Esophagus squamous epithelium (tissue), 5 donors: ENCODE data around the gene MCRS1. TPM values are rescaled to one million over a fixed set of nuclear protein-coding genes. Genes with fewer than 3 reads are reported as not detected.
"Not testable (repeated sequence)": the region's sequence is repeated elsewhere in the genome, so short reads cannot be mapped to it uniquely, and the experiment has no call there.

Experiments
- DNase-seq: peaks from one replicate; lab custom pipeline; 2025; lab: John Stamatoyannopoulos, UW
- H3K27ac ChIP-seq, 4 donors: fragments of 200-600 bp; sonication (generic); one replicate each; pipeline ENCODE4 v1.5.1; 2016 to 2019; ENCODE audit warnings: mild to moderate bottlenecking in 1 of 4
- H3K27me3 ChIP-seq, 4 donors: fragments of 200-600 bp; sonication (generic); 1 replicate in 3 of 4; 2 replicates in 1 of 4; pipeline versions ENCODE4 v1.5.1 to v1.6.0; 2017 to 2021; ENCODE audit warnings: antibody characterized with exemption in 1 of 4
- H3K36me3 ChIP-seq, 3 donors: fragments of 200-600 bp; sonication (generic); one replicate each; pipeline ENCODE4 v1.5.1; 2016 to 2019
- H3K4me1 ChIP-seq, 3 donors: fragments of 200-600 bp; sonication (generic); one replicate each; pipeline ENCODE4 v1.5.1; 2017 to 2019
- H3K4me3 ChIP-seq, 4 donors: fragments of 200-600 bp; sonication (generic); 1 replicate in 3 of 4; 2 replicates in 1 of 4; pipeline ENCODE4 v1.5.1; 2016 to 2019; ENCODE audit warnings: mild to moderate bottlenecking in 2 of 4, moderate library complexity in 1 of 4
- H3K9me3 ChIP-seq, 3 donors: fragments of 200-600 bp; sonication (generic); one replicate each; pipeline ENCODE4 v1.5.1; 2016 to 2019
- POLR2A ChIP-seq, 4 donors: fragments of 450-650 bp; IDR thresholded peaks; one replicate each; pipeline ENCODE4 v1.6.1; 2017; ENCODE audit warnings: antibody characterized with exemption in 4 of 4, mild to moderate bottlenecking in 4 of 4, moderate library complexity in 3 of 4
- WGBS, 2 donors: methylation state at CpG; one replicate each; pipeline ENCODE4 v1.1.5; 2018; 5-methylcytosine and 5-hydroxymethylcytosine counted together
- intact Hi-C: fragments of 100-400 bp; cut with DNase I; formaldehyde crosslinking; loops from one replicate; pipeline ENCODE4 v1.15.0; 2022
- small RNA-seq, 4 donors: library from RNA; depleted of rRNA; stranded (forward); fragments of <200 nt; gene quantifications; one replicate each; pipeline ENCODE3, GENCODE V24; 2016
- total RNA-seq, 4 donors: library from RNA; depleted of rRNA; stranded (reverse); fragments of >200 nt; gene quantifications; one replicate each; pipeline ENCODE4 v1.1.0, GENCODE V29; 2016
- TF ChIP-seq, protein P1 (sequence below), 6 experiments: fragments of 450-650 bp in 4 of 6; fragments of 200-600 bp in 2 of 6; sonication (generic) in 2 of 6; IDR thresholded peaks; one replicate each; pipeline ENCODE4 v1.5.1; 2016 to 2019; ENCODE audit warnings: antibody characterized with exemption in 6 of 6, mild to moderate bottlenecking in 4 of 6, moderate library complexity in 4 of 6
- donor health status: DM: yes; HTN: yes; CAD: no.

Gene MCRS1
- total RNA-seq, 4 donors from 2014 or later, result 38.8 to 54.2 (median 45.0) TPM

DNA sequence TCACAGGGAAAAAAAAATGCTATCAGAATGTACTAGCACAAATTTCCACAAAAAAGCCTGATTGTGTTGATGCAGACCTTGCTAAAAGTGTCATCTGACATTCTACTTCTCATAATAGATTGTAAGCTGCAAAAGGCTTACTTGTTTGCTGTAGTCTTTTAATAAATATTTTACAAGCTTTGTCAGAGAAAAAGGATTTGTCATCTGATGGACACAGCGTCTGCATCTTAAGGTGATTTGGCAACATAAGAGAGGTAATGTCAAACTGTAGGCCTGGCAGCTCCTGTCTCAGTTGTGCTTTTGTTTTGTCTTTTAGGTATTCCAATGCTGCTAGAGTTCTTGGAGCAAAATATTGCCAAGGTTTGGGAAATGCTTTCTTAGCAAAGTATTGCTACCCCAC lies 55.4 kb downstream of the MCRS1 start:
- no peaks in the 10 kb centered on the region for H3K9me3 ChIP-seq
- TF ChIP-seq, protein P1, sequence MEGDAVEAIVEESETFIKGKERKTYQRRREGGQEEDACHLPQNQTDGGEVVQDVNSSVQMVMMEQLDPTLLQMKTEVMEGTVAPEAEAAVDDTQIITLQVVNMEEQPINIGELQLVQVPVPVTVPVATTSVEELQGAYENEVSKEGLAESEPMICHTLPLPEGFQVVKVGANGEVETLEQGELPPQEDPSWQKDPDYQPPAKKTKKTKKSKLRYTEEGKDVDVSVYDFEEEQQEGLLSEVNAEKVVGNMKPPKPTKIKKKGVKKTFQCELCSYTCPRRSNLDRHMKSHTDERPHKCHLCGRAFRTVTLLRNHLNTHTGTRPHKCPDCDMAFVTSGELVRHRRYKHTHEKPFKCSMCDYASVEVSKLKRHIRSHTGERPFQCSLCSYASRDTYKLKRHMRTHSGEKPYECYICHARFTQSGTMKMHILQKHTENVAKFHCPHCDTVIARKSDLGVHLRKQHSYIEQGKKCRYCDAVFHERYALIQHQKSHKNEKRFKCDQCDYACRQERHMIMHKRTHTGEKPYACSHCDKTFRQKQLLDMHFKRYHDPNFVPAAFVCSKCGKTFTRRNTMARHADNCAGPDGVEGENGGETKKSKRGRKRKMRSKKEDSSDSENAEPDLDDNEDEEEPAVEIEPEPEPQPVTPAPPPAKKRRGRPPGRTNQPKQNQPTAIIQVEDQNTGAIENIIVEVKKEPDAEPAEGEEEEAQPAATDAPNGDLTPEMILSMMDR (IDR thresholded peaks at IDR 0.05), result no peak
- TF ChIP-seq POLR2A (IDR thresholded peaks at IDR 0.05), result no peak
- no peak overlapping the region for H3K4me3 ChIP-seq
- WGBS, 2 donors, result 71 to 75% methylated on average over 1 of the region's 1 CpG
- no peaks in the 10 kb centered on the region for H3K4me1 ChIP-seq
- H3K27ac ChIP-seq, result no peak overlapping the region
- intact Hi-C loops, result loop anchor here (5.0 kb wide), 1 partner anchor 155 kb away; no protein-coding TSS in a partner anchor
- no peak for DNase-seq
- no peaks in the 10 kb centered on the region for H3K27me3 ChIP-seq
- H3K36me3 ChIP-seq, result no peaks in the 10 kb centered on the region

DNA sequence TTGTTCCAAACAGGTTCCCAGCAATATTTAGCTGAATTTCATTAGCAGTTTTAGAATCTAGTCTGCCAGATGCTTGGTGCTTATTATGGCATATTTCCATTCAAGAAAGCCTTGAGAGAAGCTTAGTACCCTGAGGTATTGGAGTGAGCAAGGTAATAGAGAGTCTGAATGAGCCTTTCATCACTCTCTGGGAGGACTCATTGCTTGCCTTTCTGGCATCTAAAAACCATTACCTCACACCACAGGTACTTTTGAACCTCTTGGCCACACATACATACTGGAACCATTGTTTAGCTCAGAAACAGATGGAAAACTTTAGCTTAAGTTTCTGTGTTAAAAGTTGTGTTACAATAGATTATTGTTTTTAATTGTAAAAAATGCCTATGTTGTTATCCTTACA lies 56.5 kb downstream of the MCRS1 start:
- H3K27me3 ChIP-seq, result no peaks in the 10 kb centered on the region
- H3K4me3 ChIP-seq, result no peak overlapping the region
- no peak for DNase-seq
- H3K36me3 ChIP-seq, result no peaks in the 10 kb centered on the region
- intact Hi-C loops, result loop anchor here (5.0 kb wide), 1 partner anchor 154 kb away; no protein-coding TSS in a partner anchor
- no peak overlapping the region for H3K27ac ChIP-seq
- H3K4me1 ChIP-seq, result no peaks in the 10 kb centered on the region
- TF ChIP-seq, protein P1 (IDR thresholded peaks at IDR 0.05), result no peak
- TF ChIP-seq POLR2A (IDR thresholded peaks at IDR 0.05), result no peak
- no peaks in the 10 kb centered on the region for H3K9me3 ChIP-seq

DNA sequence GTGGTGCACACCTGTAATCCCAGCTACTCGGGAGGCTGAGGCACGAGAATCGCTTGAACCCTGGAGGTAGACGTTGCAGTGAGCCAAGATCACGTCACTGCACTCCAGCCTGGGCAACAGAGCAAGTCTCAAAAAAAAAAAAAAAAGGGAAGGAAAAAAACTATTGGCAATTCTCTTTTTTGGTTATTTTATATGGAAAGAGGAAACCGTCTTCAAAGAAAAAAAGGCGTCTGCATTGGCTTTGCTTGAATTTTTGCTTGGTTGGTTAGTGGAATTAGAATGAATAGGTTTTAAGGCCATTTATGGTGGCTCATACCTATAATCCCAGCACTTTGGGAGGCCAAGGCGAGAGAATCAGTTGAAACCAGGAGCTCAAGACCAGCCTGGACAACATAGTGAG lies 58.3 kb downstream of the MCRS1 start:
- intact Hi-C loops, result loop anchor here (5.0 kb wide), 2 partner anchors 142 to 152 kb away; partner anchors contain the start of gene SPATS2
- H3K27me3 ChIP-seq, H3K36me3 ChIP-seq, DNase-seq, H3K4me3 ChIP-seq, H3K9me3 ChIP-seq, H3K27ac ChIP-seq, H3K4me1 ChIP-seq: not testable (repeated sequence)
- 92% methylated on average over 8 of the region's 8 CpGs for WGBS, 2 donors

Small RNAs within 50 kb of the gene (small RNA-seq; reads per million reads assigned to genes)
- 0 reads per million in 4 donors for gene POLR2KP1
- gene RNU6-834P, result 0 reads per million in 4 donors

Other genes with a start within 250 kb of the MCRS1 start
- gene TROAP, start 244.9 kb downstream of the MCRS1 start, total RNA-seq, result 10 to 100 TPM in 2 of 4 donors, 1 to 10 TPM in 2; 4.6 to 17.5 (median 8.8) TPM
- gene C1QL4, start 231.0 kb downstream of the MCRS1 start, total RNA-seq, result not detected
- gene DNAJC22, start 221.3 kb downstream of the MCRS1 start, total RNA-seq, result under 1 TPM in 2 of 4 donors, not detected in 2; 0.18 to 0.53 TPM
- gene SPATS2, start 200.7 kb downstream of the MCRS1 start, total RNA-seq, result 1 to 10 TPM; 4.8 to 9.8 (median 8.5) TPM
- under 1 TPM in 1 of 4 donors, not detected in 3; 0.38 TPM for gene KCNH3, start 29.1 kb downstream of the MCRS1 start, total RNA-seq
- gene FAM186B, start 37.5 kb upstream of the MCRS1 start, total RNA-seq, result 1 to 10 TPM in 1 of 4 donors, under 1 TPM in 1, not detected in 2; 0.19 to 1.1 TPM
- 10 to 100 TPM in 2 of 4 donors, 1 to 10 TPM in 2; 5.2 to 14.5 (median 10.2) TPM for gene PRPF40B, start 55.4 kb upstream of the MCRS1 start, total RNA-seq
- gene FMNL3, start 139.3 kb upstream of the MCRS1 start, total RNA-seq, result 1 to 10 TPM; 5.2 to 7.6 (median 5.8) TPM
- gene TMBIM6, start 173.4 kb upstream of the MCRS1 start, total RNA-seq, result 100 to 1,000 TPM; 307 to 444 (median 343) TPM